ENCODE data around the gene TPST2. TPM values are rescaled to one million over a fixed set of nuclear protein-coding genes. Genes with fewer than 3 reads are reported as not detected.

TPST2 gene
- total and polyA plus RNA-seq, 2 of the 4 experiments (the other 2 are of a cell fraction) = 42.5 to 63.6 TPM

GRCh38 chr22:26487996-26488395 lies 101.9 kb downstream of the TPST2 start:
- H3K27ac ChIP-seq (ENCODE audit: insufficient read depth, low read length) = no peak overlapping the region
- H3K4me1 ChIP-seq (ENCODE audit: control insufficient read depth, insufficient read depth, low read length) = peaks cover 4% of the 10 kb centered on the region
- H3K56ac ChIP-seq (ENCODE audit: extremely low read depth, insufficient read depth, low read length) = no peak overlapping the region
- no TSS peak for BruUV-seq (replicated peaks)
- no peak overlapping the region for H3K14ac ChIP-seq (replicated peaks; ENCODE audit: low read depth, low read length)
- no peak overlapping the region for H4K5ac ChIP-seq (ENCODE audit: low read depth, low read length)
- no peak overlapping the region for H2AFZ ChIP-seq (replicated peaks; ENCODE audit: low read length, poor library complexity)
- H3K27me3 ChIP-seq (ENCODE audit: control insufficient read depth, insufficient read depth, low read length) = no peaks in the 10 kb centered on the region
- POLR2A ChIA-PET (ENCODE audit: unreplicated experiment) = no interaction called here
- H4K20me1 ChIP-seq (ENCODE audit: insufficient read depth, low read length) = no peaks in the 10 kb centered on the region; the same call in 1 of the 2 replicates
- intact Hi-C loops (cut with micrococcal nuclease) (no loop called here), dilution Hi-C loops (cut with HindIII; ENCODE audit: low sequenced_read_pairs, unreplicated experiment) (no loop called here), in situ Hi-C loops (cut with MboI; ENCODE audit: low sequenced_read_pairs) (no loop called here)
- DNase-seq = no peak
- ATAC-seq (ENCODE audit: low read depth) = no peak
- CTCF ChIA-PET = no interaction called here
- no peaks in the 10 kb centered on the region for H3K9me3 ChIP-seq (ENCODE audit: control insufficient read depth, insufficient read depth, low read length)
- no peak overlapping the region for H2BK120ac ChIP-seq (ENCODE audit: low read depth, low read length)
- H4K91ac ChIP-seq (ENCODE audit: insufficient read depth, low read depth, low read length) = no peak overlapping the region
- no peak overlapping the region for H3K4me3 ChIP-seq (ENCODE audit: insufficient read depth, low read depth, low read length)
- H2BK15ac ChIP-seq (ENCODE audit: low read depth, low read length) = no peak overlapping the region
- no CpG with 5 or more reads among the region's 3 CpGs for WGBS, 2 experiments (ENCODE audit: extremely low coverage in 2 of 2, insufficient read length in 1 of 2)
- H2BK5ac ChIP-seq (ENCODE audit: low read depth, low read length, poor library complexity, severe bottlenecking) = no peak overlapping the region
- no peak overlapping the region for H3K23ac ChIP-seq (ENCODE audit: low read depth, low read length)
- H3K4ac ChIP-seq (ENCODE audit: low read depth, low read length) = no peak overlapping the region
- H3K18ac ChIP-seq (ENCODE audit: low read depth, low read length) = no peak overlapping the region
- H3K36me3 ChIP-seq (ENCODE audit: control insufficient read depth, insufficient read depth, low read length) = peaks cover 36% of the 10 kb centered on the region
- H2BK20ac ChIP-seq (ENCODE audit: low read depth, low read length) = no peak overlapping the region
- H3K79me1 ChIP-seq (ENCODE audit: low read depth in 1 of 2, low read length in 2 of 2) = peaks cover 17 to 38% of the 10 kb centered on the region in 2 experiments
- no peak overlapping the region for H2AK9ac ChIP-seq (replicated peaks; ENCODE audit: low read depth, low read length, poor library complexity)
- TF ChIP-seq MAZ (IDR thresholded peaks at IDR 0.05; ENCODE audit: borderline replicate concordance, low read depth, low read length) = no peak
- no peaks in the 10 kb centered on the region for H3K9me1 ChIP-seq (ENCODE audit: insufficient read depth, low read length)
- no peak overlapping the region for H3K4me2 ChIP-seq (ENCODE audit: low read depth, low read length)
- H4K8ac ChIP-seq (ENCODE audit: low read depth in 2 of 2, low read length in 2 of 2) = no peak overlapping the region
- H3K9ac ChIP-seq (ENCODE audit: low read depth, low read length) = no peak overlapping the region
- no peak overlapping the region for H2AK5ac ChIP-seq (ENCODE audit: low read depth, low read length)
